D341Med (cell line): ENCODE measurements around the gene TMUB2.

Experiments used
- DNase-seq: peaks from one replicate; pipeline ENCODE4 v3.0.0; 2012; ENCODE audit warnings: low spot score

TMUB2 gene

DNA sequence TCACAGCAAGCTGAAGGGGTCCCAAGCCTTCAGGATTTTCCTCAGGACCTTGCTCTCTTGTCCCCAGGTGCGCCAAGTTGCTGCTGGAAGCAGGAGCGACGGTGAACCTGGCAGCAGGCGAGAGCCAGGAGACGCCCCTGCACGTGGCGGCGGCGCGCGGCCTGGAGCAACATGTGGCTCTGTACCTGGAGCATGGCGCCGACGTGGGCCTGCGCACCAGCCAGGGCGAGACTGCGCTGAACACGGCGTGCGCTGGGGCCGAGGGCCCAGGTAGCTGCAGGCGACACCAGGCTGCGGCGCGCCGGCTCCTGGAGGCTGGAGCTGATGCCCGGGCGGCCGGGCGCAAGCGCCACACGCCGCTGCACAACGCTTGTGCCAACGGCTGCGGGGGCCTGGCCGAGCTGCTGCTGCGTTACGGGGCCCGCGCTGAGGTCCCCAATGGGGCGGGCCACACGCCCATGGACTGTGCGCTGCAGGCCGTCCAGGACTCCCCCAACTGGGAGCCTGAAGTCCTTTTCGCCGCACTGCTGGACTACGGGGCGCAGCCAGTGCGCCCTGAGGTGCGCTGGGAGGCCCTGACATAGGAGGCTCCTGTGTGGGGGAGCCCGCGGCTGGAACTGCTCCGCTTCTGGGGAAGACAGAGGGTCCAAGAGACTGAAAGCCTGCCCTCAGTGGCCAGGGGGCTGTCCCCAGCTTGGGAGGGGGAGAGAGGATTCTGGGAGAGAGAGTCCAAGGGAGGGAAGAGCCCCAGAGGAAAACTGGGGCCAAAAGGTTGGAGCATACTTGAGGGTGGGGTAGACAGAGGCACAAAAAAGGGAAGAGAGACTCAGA is 9.9 kb upstream of the TMUB2 start:
- no peak for DNase-seq

DNA sequence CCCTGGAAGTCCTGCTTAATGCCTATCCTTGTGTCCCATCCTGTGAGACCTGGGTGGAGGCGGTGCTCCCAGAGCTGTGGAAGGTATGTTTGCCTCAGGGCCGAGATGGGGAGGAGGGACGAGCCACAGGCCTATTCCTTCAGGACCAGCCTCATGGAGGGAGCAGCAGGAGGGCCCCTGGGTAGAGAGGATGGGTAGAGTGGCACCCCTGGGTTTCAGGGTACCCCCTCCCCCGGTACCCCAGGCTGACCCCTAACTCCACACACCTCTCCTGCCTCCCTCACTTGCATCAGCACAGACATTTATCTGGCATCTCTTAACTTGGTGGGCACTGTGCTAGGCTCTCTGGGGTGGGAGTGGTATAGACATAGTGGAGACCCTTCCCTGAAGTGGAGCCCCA is 9.1 kb upstream of the TMUB2 start:
- no peak for DNase-seq

DNA sequence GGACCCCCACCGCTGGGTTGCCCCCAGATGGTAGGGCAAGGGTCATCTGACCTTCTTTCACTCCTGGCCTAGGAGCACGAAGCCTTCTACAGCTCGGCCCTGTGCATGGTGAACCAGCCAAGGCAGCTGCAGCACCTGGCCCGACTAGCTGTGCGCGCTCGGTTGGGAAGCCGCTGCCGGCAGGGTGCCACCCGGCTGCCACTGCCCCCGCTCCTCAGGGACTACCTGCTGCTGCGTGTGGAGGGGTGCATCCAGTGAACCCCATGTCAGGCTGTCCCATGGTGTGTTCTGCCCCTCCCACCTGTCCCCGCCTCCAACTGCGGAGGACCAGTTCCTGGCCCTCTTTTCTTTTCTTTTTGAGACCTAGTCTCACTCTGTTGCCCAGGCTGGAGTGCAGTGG is 8.6 kb upstream of the TMUB2 start:
- DNase-seq, result no peak

DNA sequence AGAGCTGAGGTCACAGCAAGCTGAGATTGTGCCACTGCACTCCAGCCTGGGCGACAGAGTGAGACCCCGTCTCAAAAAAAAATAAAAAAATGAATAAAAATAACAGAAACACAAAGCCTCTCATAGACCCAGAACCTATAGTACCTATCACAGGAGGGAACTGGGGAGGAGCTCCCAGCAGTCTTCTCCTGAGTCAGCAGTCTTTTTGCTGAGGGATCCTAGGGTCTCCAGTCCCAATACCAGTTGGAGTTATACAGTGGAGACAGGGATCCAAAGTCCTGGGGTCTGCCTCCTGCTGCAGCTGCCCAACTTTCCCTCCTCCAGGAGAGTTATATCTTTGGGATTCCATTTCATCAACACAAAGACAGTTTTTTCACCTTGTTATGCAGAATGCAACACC is 3.7 kb upstream of the TMUB2 start:
- DNase-seq, result no peak

DNA sequence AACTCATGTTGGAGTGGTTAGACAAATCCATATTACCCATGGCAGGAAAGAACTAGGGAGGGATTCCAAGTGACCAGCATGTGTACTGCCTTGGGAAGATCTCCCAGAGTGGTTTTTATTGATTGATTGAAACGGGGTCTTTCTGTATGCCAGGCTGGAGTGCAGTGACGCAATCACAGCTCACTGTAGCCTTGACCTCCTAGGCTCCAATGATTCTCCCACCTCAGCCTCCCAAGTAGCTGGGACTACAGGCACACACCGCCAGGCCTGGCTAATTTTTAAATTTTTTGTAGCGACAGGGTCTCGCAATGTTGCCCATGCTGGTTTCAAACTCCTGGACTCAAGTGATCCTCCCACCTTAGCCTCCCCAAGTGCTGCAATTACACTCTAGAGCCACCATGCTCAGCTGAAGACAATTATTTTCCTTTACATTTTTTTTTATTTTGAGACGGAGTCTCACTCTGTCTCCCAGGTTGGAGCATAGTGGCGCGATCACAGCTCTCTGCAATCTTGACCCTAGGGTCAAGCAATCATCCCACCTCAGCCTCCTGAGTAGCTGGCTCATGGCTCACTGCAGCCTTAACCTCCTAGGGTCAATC is 2.5 kb upstream of the TMUB2 start:
- DNase-seq, result no peak

DNA sequence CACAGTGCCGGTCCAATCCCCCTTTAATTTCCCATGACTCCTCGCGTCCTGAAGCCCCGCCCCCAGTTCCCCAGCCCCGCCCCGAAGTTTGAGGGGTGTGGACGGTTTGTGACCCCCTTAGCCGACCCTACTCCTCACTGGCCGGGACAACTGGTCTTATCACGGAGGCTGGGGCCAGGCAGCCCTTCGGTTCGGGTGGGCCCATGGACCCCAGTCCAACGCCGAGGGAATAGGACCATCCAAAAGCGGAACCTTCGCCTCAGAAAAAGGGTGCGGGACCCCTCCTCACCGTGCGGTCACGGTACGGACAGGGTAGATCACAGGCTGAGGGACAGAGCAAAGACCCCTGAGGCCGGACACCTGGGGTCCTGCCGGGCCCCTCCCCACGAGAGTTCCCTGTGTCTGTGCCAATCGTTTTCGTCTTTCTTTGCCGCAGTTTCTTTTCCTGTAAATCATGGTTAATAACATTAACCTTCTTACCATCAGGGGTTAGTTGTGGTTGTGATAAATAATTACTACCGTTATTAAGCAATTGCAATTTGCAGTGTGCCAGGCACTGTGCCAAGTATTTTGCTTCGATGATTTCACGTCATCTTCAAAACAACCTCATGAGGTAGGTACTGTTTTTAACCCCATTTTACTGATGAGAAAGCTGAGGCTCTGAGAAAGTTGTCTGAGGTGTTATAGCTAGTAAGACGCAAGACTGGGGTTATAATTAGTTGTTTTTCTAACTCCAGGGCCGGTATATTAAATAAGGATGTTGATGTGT is 543 bp downstream of the TMUB2 start:
- peak; percentile 90 for DNase-seq

DNA sequence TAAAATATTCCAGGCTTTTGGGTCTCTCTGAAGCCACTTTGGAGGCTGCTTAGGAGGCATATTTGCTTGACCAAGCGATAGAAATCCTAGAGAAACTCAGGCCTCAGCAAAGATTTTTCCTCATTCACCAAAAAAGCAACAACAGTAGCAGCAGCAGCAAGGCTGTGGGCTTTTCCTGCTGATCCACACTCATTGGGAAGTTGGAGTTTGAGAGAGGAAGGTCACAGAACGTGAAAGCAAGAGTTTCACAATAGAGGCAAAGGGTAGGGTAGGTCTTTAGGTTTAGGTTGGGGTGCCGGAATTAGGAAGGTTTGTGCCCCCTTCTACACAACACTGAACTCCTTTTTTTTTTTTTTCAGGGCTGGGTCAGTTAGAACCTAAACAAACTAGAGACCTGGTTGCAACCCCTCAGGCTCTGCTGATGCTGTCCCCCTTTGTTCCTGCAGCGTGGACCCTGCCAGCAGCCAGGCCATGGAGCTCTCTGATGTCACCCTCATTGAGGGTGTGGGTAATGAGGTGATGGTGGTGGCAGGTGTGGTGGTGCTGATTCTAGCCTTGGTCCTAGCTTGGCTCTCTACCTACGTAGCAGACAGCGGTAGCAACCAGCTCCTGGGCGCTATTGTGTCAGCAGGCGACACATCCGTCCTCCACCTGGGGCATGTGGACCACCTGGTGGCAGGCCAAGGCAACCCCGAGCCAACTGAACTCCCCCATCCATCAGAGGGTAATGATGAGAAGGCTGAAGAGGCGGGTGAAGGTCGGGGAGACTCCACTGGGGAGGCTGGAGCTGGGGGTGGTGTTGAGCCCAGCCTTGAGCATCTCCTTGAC is 2.0 kb downstream of the TMUB2 start:
- no peak for DNase-seq

DNA sequence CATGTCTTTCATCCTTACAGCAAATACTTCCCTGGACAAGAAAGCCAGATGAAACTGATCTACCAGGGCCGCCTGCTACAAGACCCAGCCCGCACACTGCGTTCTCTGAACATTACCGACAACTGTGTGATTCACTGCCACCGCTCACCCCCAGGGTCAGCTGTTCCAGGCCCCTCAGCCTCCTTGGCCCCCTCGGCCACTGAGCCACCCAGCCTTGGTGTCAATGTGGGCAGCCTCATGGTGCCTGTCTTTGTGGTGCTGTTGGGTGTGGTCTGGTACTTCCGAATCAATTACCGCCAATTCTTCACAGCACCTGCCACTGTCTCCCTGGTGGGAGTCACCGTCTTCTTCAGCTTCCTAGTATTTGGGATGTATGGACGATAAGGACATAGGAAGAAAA is 3.7 kb downstream of the TMUB2 start:
- no peak for DNase-seq

DNA sequence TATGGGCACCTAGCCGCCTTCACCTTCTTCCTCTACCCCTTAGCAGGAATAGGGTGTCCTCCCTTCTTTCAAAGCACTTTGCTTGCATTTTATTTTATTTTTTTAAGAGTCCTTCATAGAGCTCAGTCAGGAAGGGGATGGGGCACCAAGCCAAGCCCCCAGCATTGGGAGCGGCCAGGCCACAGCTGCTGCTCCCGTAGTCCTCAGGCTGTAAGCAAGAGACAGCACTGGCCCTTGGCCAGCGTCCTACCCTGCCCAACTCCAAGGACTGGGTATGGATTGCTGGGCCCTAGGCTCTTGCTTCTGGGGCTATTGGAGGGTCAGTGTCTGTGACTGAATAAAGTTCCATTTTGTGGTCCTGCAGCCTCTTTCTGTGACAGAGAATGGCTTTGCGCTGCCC is 4.6 kb downstream of the TMUB2 start:
- no peak for DNase-seq

DNA sequence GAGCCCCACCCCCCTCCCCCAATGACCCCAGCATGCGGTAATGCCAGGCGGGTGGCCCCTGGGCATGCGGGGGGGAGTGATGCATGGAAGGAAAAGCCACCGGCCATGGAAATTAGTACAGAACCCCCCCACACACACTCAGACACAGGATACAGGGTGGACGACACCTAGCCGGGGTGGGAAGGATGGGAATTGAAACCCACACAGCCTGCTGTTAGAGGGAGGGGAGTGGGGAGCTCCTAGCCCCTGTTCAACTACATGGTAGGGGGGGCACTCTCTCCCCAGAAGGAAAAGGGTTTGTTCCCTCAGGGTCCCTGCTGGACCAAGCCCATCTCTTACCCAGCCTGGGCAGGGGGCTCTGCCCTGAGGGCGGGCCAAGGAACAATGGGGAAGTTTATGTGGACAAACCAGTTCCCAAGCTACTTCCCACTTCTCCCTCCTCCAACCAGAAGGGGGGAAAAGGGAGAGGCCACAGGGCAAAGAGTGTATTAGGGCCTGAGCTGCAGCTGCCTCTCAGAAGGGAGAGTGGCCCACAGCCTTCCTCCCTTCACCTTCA is 5.2 kb downstream of the TMUB2 start:
- no peak for DNase-seq

DNA sequence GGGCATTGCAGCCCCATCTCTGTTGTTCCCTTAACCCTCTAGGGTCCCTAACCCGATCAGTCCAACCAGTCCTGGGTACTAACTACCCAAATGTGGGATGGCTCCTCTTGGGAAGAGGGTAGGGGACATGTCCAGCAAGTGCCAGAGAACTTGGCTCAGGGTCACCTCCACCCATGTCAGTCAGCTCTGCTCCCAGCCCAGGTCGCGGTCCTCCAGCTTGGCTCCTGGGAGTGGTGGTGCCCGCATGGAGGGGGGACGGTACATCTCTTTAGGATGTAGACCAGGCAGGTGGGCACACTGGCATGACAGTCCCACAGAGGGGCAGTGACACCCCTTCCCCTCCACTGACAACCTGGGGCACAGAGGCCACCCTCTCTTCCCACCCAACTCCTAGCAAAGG is 6.0 kb downstream of the TMUB2 start:
- DNase-seq, result no peak

DNA sequence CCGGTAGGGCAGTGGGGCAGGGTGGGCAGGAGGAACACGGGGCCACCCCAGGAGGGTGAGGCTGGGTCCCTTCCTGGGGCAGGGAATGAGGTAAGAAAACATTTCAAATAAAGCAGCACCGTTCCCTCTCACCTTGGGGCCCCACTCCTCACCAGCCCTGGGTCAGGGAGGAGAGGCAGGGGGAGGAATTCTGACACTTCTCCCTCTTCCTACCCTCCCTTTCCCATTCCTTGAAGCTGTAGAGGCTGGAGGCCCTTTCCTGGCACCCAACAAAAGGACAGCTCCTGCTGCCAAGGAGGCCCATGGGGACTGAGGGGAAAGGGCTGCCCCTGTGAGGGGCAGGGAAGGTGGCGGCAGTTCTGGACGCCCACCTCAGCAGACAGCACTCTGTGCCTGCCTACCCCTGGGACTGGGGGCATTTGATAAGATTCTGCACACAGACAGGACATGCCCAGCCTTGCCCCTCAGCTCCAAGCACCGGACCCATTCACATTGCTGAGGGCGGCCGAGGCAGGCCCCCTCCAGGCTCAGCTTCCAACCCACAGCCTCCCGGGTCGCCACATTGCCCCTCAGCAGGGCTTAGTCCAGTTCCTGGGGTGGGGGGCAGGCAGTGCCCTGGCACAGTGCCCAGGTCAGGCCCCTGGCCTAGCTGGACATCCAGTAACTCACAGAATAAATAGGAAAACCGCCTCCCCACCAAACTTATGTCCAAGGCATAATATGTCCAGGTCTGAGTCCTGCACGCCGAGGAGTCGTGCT is 6.7 kb downstream of the TMUB2 start:
- DNase-seq, result no peak

DNA sequence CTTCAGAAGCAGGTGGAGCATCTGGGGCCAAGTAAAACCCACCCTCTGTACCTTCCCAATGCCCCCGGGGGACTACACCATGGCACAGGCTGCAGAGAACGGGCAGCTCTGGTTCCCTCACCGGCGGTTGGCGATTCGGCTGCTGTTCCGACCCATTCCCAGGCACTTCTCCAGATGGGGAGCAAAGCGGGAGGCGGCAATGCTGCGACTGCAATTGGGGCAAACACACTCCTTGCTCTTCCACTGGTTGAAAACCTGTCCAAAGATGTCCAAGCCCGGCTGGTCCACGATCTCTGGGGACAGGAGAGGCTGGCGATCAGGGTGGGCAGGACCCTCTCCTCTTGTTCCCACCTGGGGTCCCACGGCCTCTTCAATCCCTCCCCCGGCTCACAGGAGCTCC is 10.3 kb downstream of the TMUB2 start:
- no peak for DNase-seq

DNA sequence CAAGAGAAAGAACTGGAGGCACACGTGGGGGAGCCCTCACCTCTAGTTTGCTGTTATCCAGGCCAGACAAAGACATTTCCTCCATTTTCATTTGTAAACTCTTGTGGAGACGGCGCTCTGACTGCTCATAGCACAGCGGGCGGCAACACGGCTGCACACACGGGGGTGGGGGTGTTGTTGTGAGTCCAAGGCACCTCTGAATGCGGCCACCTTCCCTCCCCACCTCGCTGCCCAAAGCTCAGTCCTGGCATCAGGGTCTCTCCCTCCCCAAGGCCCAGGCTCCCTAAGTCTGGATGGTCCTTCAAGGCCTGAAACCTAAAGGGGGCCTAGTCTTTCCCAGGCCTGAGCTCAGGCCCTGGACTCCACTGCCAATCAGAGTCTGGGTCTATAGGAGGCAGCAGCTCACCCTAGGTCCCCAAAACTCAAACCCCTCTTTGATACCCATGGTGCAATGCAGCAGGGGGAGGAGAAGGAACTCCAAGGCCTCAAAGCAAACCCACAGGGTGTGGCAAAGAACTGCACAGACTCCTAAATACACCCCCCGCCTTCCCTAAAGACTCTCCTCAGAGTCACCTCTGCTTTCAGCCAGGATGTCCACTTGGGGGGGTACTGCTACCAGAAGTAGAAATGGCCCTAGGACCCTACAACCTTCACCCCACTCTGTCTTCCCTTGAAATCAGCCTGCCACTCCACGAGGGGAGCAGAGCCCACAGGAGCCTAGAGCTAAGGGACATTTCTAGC is 11.4 kb downstream of the TMUB2 start:
- DNase-seq, result no peak

DNA sequence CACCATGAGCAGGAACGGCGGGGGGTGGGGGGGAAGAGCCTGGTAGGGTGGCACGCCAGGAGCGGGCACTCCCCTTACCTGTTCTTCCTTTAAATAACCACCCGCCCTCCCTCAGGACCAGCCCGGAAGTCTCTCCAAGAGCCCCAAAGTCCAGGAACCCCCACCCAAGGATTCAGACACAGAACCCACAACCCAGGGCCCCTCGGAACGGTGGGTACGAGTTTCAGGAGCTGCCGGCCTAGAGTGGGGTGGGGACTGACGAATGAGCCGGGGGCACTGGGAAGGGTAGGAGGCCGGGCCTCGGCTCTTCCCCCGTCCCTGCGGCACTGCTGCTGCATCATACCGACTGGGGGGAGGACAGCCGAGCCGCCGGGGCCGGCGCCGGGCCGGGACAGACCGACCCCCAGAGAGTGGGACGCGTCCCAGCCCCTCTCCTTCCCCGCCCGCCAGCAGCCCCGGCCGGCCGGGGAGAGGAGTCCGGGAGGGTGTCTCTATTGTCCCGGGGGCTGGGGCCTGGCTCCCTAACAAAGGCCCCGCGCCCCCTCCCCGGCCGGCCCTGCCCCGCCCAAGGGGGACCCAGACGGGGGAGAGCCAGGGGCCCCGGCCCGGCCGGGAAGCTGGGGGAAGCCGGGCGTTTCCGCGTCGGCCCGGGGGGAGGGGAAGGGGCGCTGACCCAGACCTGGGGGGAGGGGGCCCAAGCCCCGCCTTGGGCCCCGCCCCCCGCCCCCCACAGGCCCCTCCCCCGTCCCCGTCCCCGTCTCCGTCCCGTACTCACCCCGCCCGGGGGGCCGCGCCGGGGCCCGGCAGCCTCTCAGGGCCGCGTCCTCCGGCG is 12.2 kb downstream of the TMUB2 start:
- DNase-seq, result peak; percentile 95

DNA sequence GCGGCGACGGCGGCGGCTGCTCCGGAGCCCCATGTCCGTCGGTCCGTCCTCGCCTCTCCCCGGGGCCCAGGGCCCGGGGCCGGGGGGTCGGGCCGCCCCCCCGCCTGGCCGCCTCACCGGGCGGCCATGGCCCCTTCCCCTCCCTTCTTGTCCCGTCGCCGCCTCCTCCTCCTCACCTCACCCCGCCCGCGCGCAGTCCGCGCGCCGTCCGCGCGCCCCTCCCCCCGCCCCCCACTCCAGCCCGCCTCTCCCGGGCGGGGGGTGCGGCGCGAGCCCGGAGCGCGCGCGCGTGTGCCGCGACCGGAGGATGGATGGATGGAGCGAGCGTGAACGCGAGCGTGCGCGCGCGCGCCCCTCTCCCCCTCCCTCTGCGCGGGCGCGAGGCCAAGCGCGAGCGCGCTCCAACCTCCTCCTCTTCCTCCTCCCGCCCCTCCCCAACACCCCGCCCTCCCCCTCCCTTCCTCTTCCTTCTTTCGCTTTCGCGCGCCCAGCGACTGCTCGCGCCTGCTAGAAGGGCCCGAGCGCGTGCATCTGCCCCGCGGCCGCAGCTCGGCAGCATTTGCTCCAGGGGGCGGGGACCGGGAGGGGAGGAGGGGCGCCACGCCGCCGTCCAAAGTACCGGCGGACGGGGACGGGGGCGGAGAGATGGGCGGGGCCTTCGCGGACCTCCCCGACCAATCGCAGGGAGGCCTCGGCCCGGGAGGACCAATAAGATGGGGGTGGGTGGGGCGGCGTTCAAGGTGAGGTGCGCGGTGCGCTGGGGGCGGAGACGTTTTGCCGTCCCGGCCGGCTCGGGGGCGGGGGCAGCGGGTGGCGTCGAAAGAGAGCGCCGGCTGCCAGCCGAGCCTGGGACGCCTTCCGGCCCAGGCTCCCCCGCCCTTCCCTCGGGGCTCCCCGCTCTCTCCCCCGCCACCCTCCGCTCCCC is 13.0 kb downstream of the TMUB2 start, which contains the start of gene ATXN7L3:
TSS of gene ATXN7L3 (minus strand) at position 332 of the 925 bp plus-strand sequence. CDS start 1,814 bp downstream, outside the sequence.
- DNase-seq, result peak; percentile 100

DNA sequence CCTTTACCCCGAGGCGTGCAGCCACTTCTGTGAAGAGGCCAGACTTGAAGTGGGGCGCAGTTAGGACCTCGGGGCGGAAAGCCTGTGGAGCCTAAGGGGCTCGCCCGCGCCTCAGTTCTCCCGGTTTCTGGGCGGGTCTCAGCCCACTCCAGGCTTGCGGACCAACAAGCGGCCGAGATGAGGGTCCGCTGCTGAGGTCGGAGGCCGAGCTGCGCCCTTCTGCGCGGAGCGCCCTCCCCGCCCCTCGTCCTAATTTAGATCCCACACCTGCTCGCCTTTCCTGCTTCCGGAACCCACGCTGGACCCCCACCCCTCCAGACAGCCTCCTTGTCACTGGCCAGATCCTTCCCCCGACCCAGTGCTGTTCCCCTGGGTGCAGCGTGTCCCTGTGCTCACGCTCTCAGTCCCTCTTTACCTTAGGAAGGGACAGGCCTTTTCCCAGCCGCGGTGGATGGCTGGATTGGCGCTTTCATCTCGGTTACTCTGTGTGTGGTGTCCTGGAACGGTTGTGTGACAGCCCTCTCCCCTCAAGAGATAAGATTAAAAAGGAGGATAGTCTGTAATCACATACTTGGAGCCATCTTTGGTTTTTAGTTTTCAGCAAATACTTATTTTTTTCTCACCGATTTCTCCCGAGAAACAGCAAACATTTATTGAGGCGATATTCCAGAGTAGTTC is 13.8 kb downstream of the TMUB2 start:
- DNase-seq, result no peak

DNA sequence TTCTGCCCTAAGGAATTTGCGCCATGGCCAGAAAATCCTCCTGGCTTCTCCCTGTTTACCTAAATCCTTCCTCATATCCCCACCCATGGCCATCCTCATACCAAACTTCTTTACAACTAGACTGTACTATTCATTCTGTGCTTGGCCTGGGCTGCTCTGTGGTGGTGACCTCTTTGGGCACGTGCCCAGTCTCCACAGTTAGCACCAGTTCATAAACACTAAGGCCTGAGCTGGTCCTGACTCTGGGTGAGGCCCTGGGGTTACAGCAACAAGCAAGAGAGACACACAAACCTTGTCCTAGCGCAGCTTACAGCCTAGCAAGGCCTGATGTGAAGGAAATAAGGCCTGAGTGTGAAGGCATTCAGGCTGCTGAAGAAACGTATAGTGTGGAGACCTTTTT is 16.0 kb downstream of the TMUB2 start:
- DNase-seq, result no peak
